K562 (cell line): ENCODE data around the gene VGLL3. TPM values are rescaled to one million over a fixed set of nuclear protein-coding genes. Genes with fewer than 3 reads are reported as not detected.

Experiments used
- ATAC-seq: fragments of 200-7000 bp; cut with Tn5 transposase; 3 replicates; pipeline ENCODE4 v1.9.1; 2020; ENCODE audit warnings: moderate library complexity
- BruUV-seq: library from RNA; stranded (reverse); fragments of 400-500 nt; replicated peaks from 2 replicates; lab custom pipeline; 2021; lab: Mats Ljungman, UMichigan
- CTCF ChIA-PET: fragments of 300-600 bp; formaldehyde crosslinking; extraction: SDS; loops from one replicate; lab custom pipeline; 2021; ENCODE audit warnings: low intra/inter-chr PET ratio; lab: Yijun Ruan, JAX
- POLR2A ChIA-PET: fragments of 300-600, 350-650 bp; sonication (Branson Sonifier 250); formaldehyde crosslinking; extraction: SDS; loops from one replicate; lab custom pipeline; 2021; ENCODE audit warnings: antibody characterized with exemption, inconsistent platforms; lab: Yijun Ruan, JAX
- DNase-seq, 4 experiments: peaks; one replicate each; pipeline versions ENCODE4 v3.0.0 to v3.0.0-alpha.2; 2011 to 2018; ENCODE audit warnings: low spot score in 3 of 4, mixed read lengths in 3 of 4; ENCODE audit errors: extremely low read depth in 1 of 4
- FAIRE-seq: peaks from 2 replicates; lab custom pipeline; 2011; peaks lifted over from hg19 to GRCh38; lab: Jason Lieb, UNC
- H2AFZ ChIP-seq: 2 replicates; pipeline ENCODE4 v1.6.0; 2011; ENCODE audit warnings: low read depth, low read length, control low read depth, inconsistent platforms
- H3K27ac ChIP-seq: fragments of 200-600 bp; 3 replicates; pipeline ENCODE4 v1.8.0; 2011; ENCODE audit warnings: low read depth, mild to moderate bottlenecking, control low read depth, inconsistent platforms, low read length, moderate library complexity, mixed read lengths; ENCODE audit errors: extremely low read depth
- H3K27me3 ChIP-seq, 2 experiments: fragments of 300-600 bp in 1 of 2; 2 replicates in 1 of 2; 3 replicates in 1 of 2; pipeline versions ENCODE4 v1.6.0 to v1.8.0; 2011; ENCODE audit warnings: inconsistent platforms in 2 of 2, low read length in 2 of 2, mild to moderate bottlenecking in 1 of 2, mixed read lengths in 1 of 2, moderate library complexity in 1 of 2; ENCODE audit not compliant: control insufficient read depth in 2 of 2, insufficient read depth in 2 of 2
- H3K36me3 ChIP-seq: fragments of 300-600 bp; 3 replicates; pipeline ENCODE4 v1.8.0; 2011; ENCODE audit warnings: mild to moderate bottlenecking, low read length, inconsistent platforms; ENCODE audit not compliant: control insufficient read depth, insufficient read depth
- H3K4me1 ChIP-seq, 2 experiments: fragments of 200-600 bp in 1 of 2; replicated peaks in 1 of 2; 2 replicates in 1 of 2; 3 replicates in 1 of 2; pipeline versions ENCODE4 v1.5.1 to v1.8.0; 2011; ENCODE audit warnings: inconsistent platforms in 2 of 2, low read length in 2 of 2, mild to moderate bottlenecking in 1 of 2, mixed read lengths in 1 of 2, moderate library complexity in 1 of 2; ENCODE audit not compliant: control insufficient read depth in 2 of 2, insufficient read depth in 2 of 2
- H3K4me2 ChIP-seq: 2 replicates; pipeline ENCODE4 v1.6.1; 2011; ENCODE audit warnings: low read length, control low read depth, inconsistent platforms, mixed read lengths; ENCODE audit not compliant: insufficient read depth
- H3K4me3 ChIP-seq: fragments of 200-600 bp; sonication (generic), shearing (Covaris generic); 2 replicates; pipeline ENCODE4 v1.5.1; 2016; ENCODE audit warnings: control low read depth, inconsistent platforms
- H3K79me2 ChIP-seq: fragments of 200-600 bp; 3 replicates; pipeline ENCODE4 v1.8.0; 2011; ENCODE audit warnings: low read length, inconsistent platforms; ENCODE audit not compliant: control insufficient read depth, insufficient read depth
- H3K9ac ChIP-seq, 2 experiments: 2 replicates each; pipeline versions ENCODE4 v1.6.0 to v1.6.1; 2011; ENCODE audit warnings: low read depth in 2 of 2, low read length in 2 of 2, control low read depth in 1 of 2, inconsistent platforms in 1 of 2, mild to moderate bottlenecking in 1 of 2, mixed read lengths in 1 of 2; ENCODE audit not compliant: insufficient read depth in 1 of 2
- H3K9me1 ChIP-seq: one replicate; pipeline ENCODE4 v1.6.0; 2011; ENCODE audit warnings: inconsistent platforms, mild to moderate bottlenecking, low read length, moderate library complexity; ENCODE audit not compliant: control insufficient read depth, insufficient read depth
- H3K9me3 ChIP-seq: replicated peaks from 2 replicates; pipeline ENCODE4 v1.5.1; 2011; ENCODE audit warnings: low read depth, low read length, inconsistent platforms; ENCODE audit not compliant: control insufficient read depth, insufficient read depth
- H4K20me1 ChIP-seq: replicated peaks from 2 replicates; pipeline ENCODE4 v1.6.1; 2011; ENCODE audit warnings: low read length, inconsistent platforms, mixed read lengths; ENCODE audit not compliant: control insufficient read depth, insufficient read depth
- CHD4 ChIP-seq: fragments of 200-600 bp; sonication (generic); IDR thresholded peaks from 3 replicates; pipeline ENCODE4 v1.6.1; 2012; ENCODE audit warnings: low read depth, mild to moderate bottlenecking, mixed read lengths, low read length, inconsistent platforms; ENCODE audit not compliant: insufficient read depth, insufficient replicate concordance, poor library complexity, severe bottlenecking
- DNMT1 ChIP-seq: fragments of 450-650 bp; IDR thresholded peaks from 2 replicates; pipeline ENCODE4 v1.6.1; 2016; ENCODE audit warnings: antibody characterized with exemption, mild to moderate bottlenecking
- FOXA3 ChIP-seq, 2 experiments: fragments of 450-650 bp in 1 of 2; sonication (generic) in 1 of 2; formaldehyde crosslinking; IDR thresholded peaks in 1 of 2; conservative IDR thresholded peaks in 1 of 2; 2 replicates each; pipeline versions ENCODE4 v1.4.0 to v1.8.0; 2020 to 2022; ENCODE audit warnings: mild to moderate bottlenecking in 2 of 2, missing genetic modification reagents in 1 of 2
- HLTF ChIP-seq: fragments of 450-650 bp; IDR thresholded peaks from 2 replicates; pipeline ENCODE4 v1.6.1; 2016
- KAT8 ChIP-seq: fragments of 450-650 bp; IDR thresholded peaks from 2 replicates; pipeline ENCODE4 v1.6.1; 2016; ENCODE audit warnings: low read depth, mild to moderate bottlenecking
- KDM1A ChIP-seq, 2 experiments: fragments of 450-650 bp; IDR thresholded peaks; 2 replicates each; pipeline ENCODE4 v1.6.1; 2016; ENCODE audit warnings: mild to moderate bottlenecking in 2 of 2
- MCM2 ChIP-seq: fragments of 450-650 bp; IDR thresholded peaks from 2 replicates; pipeline ENCODE4 v1.6.1; 2017; ENCODE audit warnings: low read depth, mild to moderate bottlenecking
- OTX1 ChIP-seq: fragments of 450-650 bp; formaldehyde crosslinking; IDR thresholded peaks from 2 replicates; pipeline ENCODE4 v1.4.0; 2022; ENCODE audit warnings: mild to moderate bottlenecking
- TAF1 ChIP-seq: IDR thresholded peaks from 2 replicates; pipeline ENCODE4 v1.6.1; 2011; ENCODE audit warnings: mild to moderate bottlenecking, low read length, moderate library complexity; ENCODE audit not compliant: insufficient read depth, control insufficient read depth, severe bottlenecking; ENCODE audit errors: extremely low read depth
- TRIM24 ChIP-seq, 2 experiments: fragments of 450-650 bp; IDR thresholded peaks; 2 replicates each; pipeline ENCODE4 v1.6.1; 2016
- ZBTB7A ChIP-seq: IDR thresholded peaks from 2 replicates; pipeline ENCODE4 v1.6.1; 2011; ENCODE audit warnings: low read depth, mild to moderate bottlenecking, low read length, moderate library complexity, borderline replicate concordance; ENCODE audit not compliant: control insufficient read depth
- ZNF408 ChIP-seq: fragments of 250-450 bp; sonication (Bioruptor Pico); IDR thresholded peaks from 2 replicates; pipeline ENCODE4 v1.4.0; 2020; ENCODE audit warnings: low read depth, mild to moderate bottlenecking, moderate library complexity
- WGBS: fragments of 100-300 bp; shearing (Covaris generic); methylation state at CpG from one replicate; pipeline ENCODE4 v1.1.6; 2016; ENCODE audit warnings: low coverage, mixed read lengths; ENCODE audit not compliant: insufficient coverage; ENCODE audit errors: missing lambda C conversion rate; 5-methylcytosine and 5-hydroxymethylcytosine counted together
- in situ Hi-C: fragments of 300-500 bp; cut with MboI; formaldehyde crosslinking; loops from 4 replicates; pipeline ENCODE4 v1.15.0; 2018; ENCODE audit warnings: inconsistent platforms, mixed read lengths
- intact Hi-C: fragments of 100-400 bp; cut with micrococcal nuclease; formaldehyde crosslinking; loops from 2 replicates; pipeline ENCODE4 v1.14.2; 2022
- polyA plus RNA-seq, 8 experiments: library from polyadenylated mRNA; depleted of rRNA in 4 of 8; stranded (reverse) in 5 of 8; unstranded in 3 of 8; fragments of >200 nt; fragmentation: Nextera tagmentation in 2 of 8; fragmentation: Illumina TruSeq in 1 of 8; extraction: Ambion mirVana in 2 of 8; extraction: Trizol in 1 of 8; gene quantifications; 2 replicates each; pipeline versions ENCODE4 v1.2.1 to v1.2.3, GENCODE V29; 2011 to 2014; ENCODE audit warnings: inconsistent platforms in 1 of 8, missing spikeins in 1 of 8
- total RNA-seq, 7 experiments: library from RNA; depleted of rRNA in 6 of 7; stranded (reverse); fragments of >200 nt in 6 of 7; fragmentation: Illumina TruSeq in 2 of 7; extraction: Trizol in 2 of 7; gene quantifications; 2 replicates each; pipeline versions ENCODE4 v1.2.1 to v1.2.3, GENCODE V29; 2011 to 2021; ENCODE audit warnings: low replicate concordance in 1 of 7
- TF ChIP-seq, protein P1 (sequence below): IDR thresholded peaks from 2 replicates; pipeline ENCODE4 v1.6.1; 2012; ENCODE audit warnings: low read depth, low read length, improper control_type of control experiment, borderline replicate concordance
- TF ChIP-seq, protein P2 (sequence below): fragments of 250-450 bp; sonication (Bioruptor Pico); IDR thresholded peaks from 2 replicates; pipeline ENCODE4 v1.6.1; 2021; ENCODE audit warnings: mild to moderate bottlenecking
- TF ChIP-seq, protein P3 (sequence below): sonication (generic); formaldehyde crosslinking; IDR thresholded peaks from 2 replicates; pipeline ENCODE4 v1.9.0; 2022; ENCODE audit warnings: mild to moderate bottlenecking, missing genetic modification reagents
- TF ChIP-seq, protein P4 (sequence below): fragments of 450-650 bp; formaldehyde crosslinking; IDR thresholded peaks from 2 replicates; pipeline ENCODE4 v1.4.0; 2020; ENCODE audit warnings: mild to moderate bottlenecking, moderate library complexity
- TF ChIP-seq, protein P5 (sequence below): fragments of 250-450 bp; sonication (Bioruptor Pico); IDR thresholded peaks from 2 replicates; pipeline ENCODE4 v1.8.0; 2022; ENCODE audit warnings: inconsistent platforms, mild to moderate bottlenecking, moderate library complexity, borderline replicate concordance

VGLL3 gene
- total and polyA plus RNA-seq, 9 of the 15 experiments (the other 6 are each of a cell fraction or from before 2014, with no cell fraction given), result under 0.01 to 0.09 (median 0.04) TPM; not detected in 6

DNA sequence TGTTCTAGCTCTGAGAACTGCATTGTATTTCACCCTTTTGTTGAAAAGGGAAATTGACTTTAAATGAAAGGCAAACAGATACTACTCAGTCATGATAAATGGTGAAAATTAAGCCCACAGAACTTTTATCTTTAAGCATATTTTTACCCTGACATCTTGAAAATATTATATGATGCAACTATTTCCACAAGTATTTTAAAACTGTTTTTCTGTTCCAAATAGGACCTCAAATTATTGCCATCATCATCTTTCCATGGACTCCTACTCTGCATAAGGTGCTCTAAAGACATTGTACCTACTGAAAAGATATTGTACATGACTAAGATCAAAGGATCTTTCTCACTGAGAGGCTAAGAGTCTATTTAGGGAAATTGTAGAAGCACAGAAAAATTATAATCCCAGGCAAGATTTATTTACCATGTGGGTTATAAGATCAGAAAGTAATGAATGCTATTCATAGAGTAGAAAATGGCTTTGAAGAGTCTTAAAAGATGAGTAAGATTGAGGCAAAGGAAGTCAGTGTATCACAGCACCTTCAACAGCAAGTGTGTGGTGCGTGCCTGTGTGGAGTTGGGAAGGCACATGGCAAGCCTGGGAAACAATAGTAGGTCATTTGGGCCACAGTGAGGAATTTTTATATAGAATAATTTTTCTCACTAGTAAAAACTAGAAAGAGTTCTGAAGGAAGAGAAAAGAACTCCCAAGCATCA is 68.8 kb downstream of the VGLL3 start:
- H3K9ac ChIP-seq, result no peak overlapping the region
- ATAC-seq (no peak), DNase-seq (no peak), FAIRE-seq (no peak)
- no peak overlapping the region for H3K4me3 ChIP-seq
- no peaks in the 10 kb centered on the region for H3K79me2 ChIP-seq
- in situ Hi-C loops (no loop called here), intact Hi-C loops (no loop called here)
- H3K4me2 ChIP-seq, result no peak overlapping the region
- BruUV-seq, result no TSS peak
- H3K27me3 ChIP-seq, result no peaks in the 10 kb centered on the region
- H3K9me3 ChIP-seq, result no peaks in the 10 kb centered on the region
- no peaks in the 10 kb centered on the region for H3K36me3 ChIP-seq
- 8% methylated on average over 1 of the region's 1 CpG for WGBS
- no peak overlapping the region for H2AFZ ChIP-seq
- ChIA-PET POLR2A (no interaction called here), CTCF (no interaction called here)
- H4K20me1 ChIP-seq, result no peaks in the 10 kb centered on the region
- H3K9me1 ChIP-seq, result no peaks in the 10 kb centered on the region
- H3K4me1 ChIP-seq, result no peaks in the 10 kb centered on the region
- no peak overlapping the region for H3K27ac ChIP-seq
- TF ChIP-seq, protein P1, sequence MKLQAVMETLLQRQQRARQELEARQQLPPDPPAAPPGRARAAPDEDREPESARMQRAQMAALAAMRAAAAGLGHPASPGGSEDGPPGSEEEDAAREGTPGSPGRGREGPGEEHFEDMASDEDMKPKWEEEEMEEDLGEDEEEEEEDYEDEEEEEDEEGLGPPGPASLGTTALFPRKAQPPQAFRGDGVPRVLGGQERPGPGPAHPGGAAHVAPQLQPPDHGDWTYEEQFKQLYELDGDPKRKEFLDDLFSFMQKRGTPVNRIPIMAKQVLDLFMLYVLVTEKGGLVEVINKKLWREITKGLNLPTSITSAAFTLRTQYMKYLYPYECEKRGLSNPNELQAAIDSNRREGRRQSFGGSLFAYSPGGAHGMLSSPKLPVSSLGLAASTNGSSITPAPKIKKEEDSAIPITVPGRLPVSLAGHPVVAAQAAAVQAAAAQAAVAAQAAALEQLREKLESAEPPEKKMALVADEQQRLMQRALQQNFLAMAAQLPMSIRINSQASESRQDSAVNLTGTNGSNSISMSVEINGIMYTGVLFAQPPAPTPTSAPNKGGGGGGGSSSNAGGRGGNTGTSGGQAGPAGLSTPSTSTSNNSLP, result no peak
- TF ChIP-seq TRIM24 (IDR thresholded peaks at IDR 0.05) (no peak), FOXA3 (CRISPR knock-in tag; conservative IDR thresholded peaks at IDR 0.05 in 1 of 2, IDR thresholded peaks at IDR 0.05 in 1 of 2) (no peak), ZBTB7A (no peak), ZNF408 (CRISPR knock-in tag) (no peak), KDM1A (IDR thresholded peaks at IDR 0.05) (no peak), DNMT1 (no peak), OTX1 (CRISPR knock-in tag) (no peak), MCM2 (no peak), TAF1 (no peak), CHD4 (no peak), HLTF (no peak), KAT8 (no peak)
- TF ChIP-seq, protein P2, sequence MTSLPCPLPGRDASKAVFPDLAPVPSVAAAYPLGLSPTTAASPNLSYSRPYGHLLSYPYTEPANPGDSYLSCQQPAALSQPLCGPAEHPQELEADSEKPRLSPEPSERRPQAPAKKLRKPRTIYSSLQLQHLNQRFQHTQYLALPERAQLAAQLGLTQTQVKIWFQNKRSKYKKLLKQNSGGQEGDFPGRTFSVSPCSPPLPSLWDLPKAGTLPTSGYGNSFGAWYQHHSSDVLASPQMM, result no peak
- TF ChIP-seq, protein P3, sequence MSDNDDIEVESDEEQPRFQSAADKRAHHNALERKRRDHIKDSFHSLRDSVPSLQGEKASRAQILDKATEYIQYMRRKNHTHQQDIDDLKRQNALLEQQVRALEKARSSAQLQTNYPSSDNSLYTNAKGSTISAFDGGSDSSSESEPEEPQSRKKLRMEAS (CRISPR knock-in tag), result no peak
- TF ChIP-seq, protein P4, sequence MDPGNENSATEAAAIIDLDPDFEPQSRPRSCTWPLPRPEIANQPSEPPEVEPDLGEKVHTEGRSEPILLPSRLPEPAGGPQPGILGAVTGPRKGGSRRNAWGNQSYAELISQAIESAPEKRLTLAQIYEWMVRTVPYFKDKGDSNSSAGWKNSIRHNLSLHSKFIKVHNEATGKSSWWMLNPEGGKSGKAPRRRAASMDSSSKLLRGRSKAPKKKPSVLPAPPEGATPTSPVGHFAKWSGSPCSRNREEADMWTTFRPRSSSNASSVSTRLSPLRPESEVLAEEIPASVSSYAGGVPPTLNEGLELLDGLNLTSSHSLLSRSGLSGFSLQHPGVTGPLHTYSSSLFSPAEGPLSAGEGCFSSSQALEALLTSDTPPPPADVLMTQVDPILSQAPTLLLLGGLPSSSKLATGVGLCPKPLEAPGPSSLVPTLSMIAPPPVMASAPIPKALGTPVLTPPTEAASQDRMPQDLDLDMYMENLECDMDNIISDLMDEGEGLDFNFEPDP (CRISPR knock-in tag), result no peak
- TF ChIP-seq, protein P5, sequence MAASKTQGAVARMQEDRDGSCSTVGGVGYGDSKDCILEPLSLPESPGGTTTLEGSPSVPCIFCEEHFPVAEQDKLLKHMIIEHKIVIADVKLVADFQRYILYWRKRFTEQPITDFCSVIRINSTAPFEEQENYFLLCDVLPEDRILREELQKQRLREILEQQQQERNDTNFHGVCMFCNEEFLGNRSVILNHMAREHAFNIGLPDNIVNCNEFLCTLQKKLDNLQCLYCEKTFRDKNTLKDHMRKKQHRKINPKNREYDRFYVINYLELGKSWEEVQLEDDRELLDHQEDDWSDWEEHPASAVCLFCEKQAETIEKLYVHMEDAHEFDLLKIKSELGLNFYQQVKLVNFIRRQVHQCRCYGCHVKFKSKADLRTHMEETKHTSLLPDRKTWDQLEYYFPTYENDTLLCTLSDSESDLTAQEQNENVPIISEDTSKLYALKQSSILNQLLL (CRISPR knock-in tag), result no peak
